Activated naive CD4-positive, alpha-beta T cell treated with anti-CD3 and anti-CD28 coated beads, Interleukin-2, amount 10 ng/mL, durations not matched to agents 7 days and 5 days (primary cell): ENCODE results near the gene KIAA1755.

Experiments
- CTCF ChIA-PET: fragments of 350-600 bp; sonication (Branson Sonifier 250); formaldehyde crosslinking; loops from one replicate; lab custom pipeline; 2021; ENCODE audit warnings: antibody characterized with exemption; lab: Charles Lee
- DNase-seq: peaks from one replicate; pipeline ENCODE4 v3.0.0-alpha.2; 2020
- H3K27ac Mint-ChIP-seq: one replicate; pipeline ENCODE4 v1.8.0; 2021; ENCODE audit warnings: mild to moderate bottlenecking, moderate library complexity, mixed read lengths
- H3K27me3 Mint-ChIP-seq: one replicate; pipeline ENCODE4 v1.8.0; 2021; ENCODE audit warnings: mild to moderate bottlenecking, mixed read lengths
- H3K36me3 Mint-ChIP-seq: one replicate; pipeline ENCODE4 v1.8.0; 2021; ENCODE audit warnings: mixed read lengths
- H3K4me1 Mint-ChIP-seq: one replicate; pipeline ENCODE4 v1.8.0; 2021; ENCODE audit warnings: mixed read lengths
- H3K4me3 Mint-ChIP-seq: one replicate; pipeline ENCODE4 v1.8.0; 2021; ENCODE audit warnings: mild to moderate bottlenecking, moderate library complexity, mixed read lengths
- H3K9me3 Mint-ChIP-seq: one replicate; pipeline ENCODE4 v1.8.0; 2021; ENCODE audit warnings: mixed read lengths

The KIAA1755 gene

DNA sequence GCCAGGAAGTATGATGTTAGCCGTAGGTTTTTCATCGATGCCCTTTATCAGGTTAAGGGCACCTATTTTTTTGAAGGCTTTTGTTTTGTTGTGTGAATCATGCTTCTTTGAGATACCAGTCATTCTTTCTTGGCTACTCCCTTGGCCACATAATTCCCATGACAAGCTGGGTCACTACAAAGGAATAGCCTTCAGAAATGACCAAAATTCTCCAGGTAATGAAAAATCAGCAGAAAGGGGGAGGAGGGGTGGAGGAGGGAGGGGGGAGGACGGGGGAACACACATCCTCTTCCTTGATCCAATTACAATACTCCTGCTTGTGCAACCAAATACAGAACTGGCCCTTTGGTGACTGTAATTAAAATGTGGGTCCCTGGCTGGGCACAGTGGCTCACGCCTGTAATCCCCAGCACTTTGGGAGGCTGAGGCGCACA lies 73.7 kb downstream of the KIAA1755 start:
- H3K27ac Mint-ChIP-seq, result no peak overlapping the region
- no peaks in the 10 kb centered on the region for H3K4me1 Mint-ChIP-seq
- H3K27me3 Mint-ChIP-seq, result peaks cover 6% of the 10 kb centered on the region
- CTCF ChIA-PET, result no interaction called here
- H3K9me3 Mint-ChIP-seq, result no peaks in the 10 kb centered on the region
- no peak overlapping the region for H3K4me3 Mint-ChIP-seq
- DNase-seq, result no peak
- H3K36me3 Mint-ChIP-seq, result no peaks in the 10 kb centered on the region

GRCh38 chr20:38184101-38184500 lies 76.4 kb downstream of the KIAA1755 start:
- Mint-ChIP-seq H3K4me3 (no peak overlapping the region), H3K27me3 (peaks cover 17% of the 10 kb centered on the region), H3K9me3 (no peaks in the 10 kb centered on the region), H3K27ac (no peak overlapping the region), H3K36me3 (no peaks in the 10 kb centered on the region), H3K4me1 (no peaks in the 10 kb centered on the region)
- CTCF ChIA-PET, result no interaction called here
- no peak for DNase-seq

GRCh38 chr20:38181971-38182370 lies 78.6 kb downstream of the KIAA1755 start:
- CTCF ChIA-PET, result no interaction called here
- H3K36me3 Mint-ChIP-seq, result no peaks in the 10 kb centered on the region

GRCh38 chr20:38181207-38181801 lies 79.2 kb downstream of the KIAA1755 start:
- CTCF ChIA-PET, result no interaction called here
- Mint-ChIP-seq H3K36me3 (no peaks in the 10 kb centered on the region), H3K9me3 (no peaks in the 10 kb centered on the region), H3K27ac (no peak overlapping the region), H3K4me1 (no peaks in the 10 kb centered on the region), H3K27me3 (peaks cover 21% of the 10 kb centered on the region), H3K4me3 (no peak overlapping the region)
- DNase-seq, result no peak

More at GRCh38 chr20:38181971-38182370, 78.6 kb downstream of the KIAA1755 start:
- Mint-ChIP-seq H3K27ac (no peak overlapping the region), H3K4me1 (no peaks in the 10 kb centered on the region), H3K4me3 (no peak overlapping the region), H3K27me3 (peaks cover 21% of the 10 kb centered on the region), H3K9me3 (no peaks in the 10 kb centered on the region)
- DNase-seq, result no peak

- H3K27me3 Mint-ChIP-seq, result peaks cover 22% of the 10 kb centered on the region
- H3K9me3 Mint-ChIP-seq, result no peaks in the 10 kb centered on the region
- DNase-seq, result no peak
- H3K36me3 Mint-ChIP-seq, result no peaks in the 10 kb centered on the region
- H3K4me1 Mint-ChIP-seq, result no peaks in the 10 kb centered on the region
- no peak overlapping the region for H3K4me3 Mint-ChIP-seq
- CTCF ChIA-PET, result no interaction called here
- no peak overlapping the region for H3K27ac Mint-ChIP-seq
Observed at GRCh38 chr20:38180781-38181180, 79.8 kb downstream of the KIAA1755 start.

DNA sequence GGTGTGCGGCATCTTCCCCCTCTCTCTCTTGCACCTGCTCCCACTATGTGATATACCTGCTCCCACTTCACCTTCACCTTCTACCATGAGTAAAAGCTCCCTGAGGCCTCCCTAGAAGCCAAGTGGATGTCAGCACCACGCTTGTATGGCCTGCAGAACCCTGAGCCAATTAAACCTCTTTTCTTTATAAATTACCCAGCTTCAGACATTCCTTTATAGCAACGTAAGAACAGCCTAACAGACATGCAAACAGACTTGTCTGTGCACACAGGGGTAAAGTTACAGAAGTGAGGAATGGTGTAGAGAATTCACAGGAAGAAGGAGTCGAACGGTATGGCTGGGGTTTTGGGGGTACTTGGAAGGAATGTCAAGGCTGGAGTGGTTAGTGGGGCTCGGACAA lies 80.7 kb downstream of the KIAA1755 start:
- peaks cover 27% of the 10 kb centered on the region for H3K27me3 Mint-ChIP-seq
- no peak overlapping the region for H3K27ac Mint-ChIP-seq
- H3K4me3 Mint-ChIP-seq, result no peak overlapping the region
- CTCF ChIA-PET, result no interaction called here
- H3K4me1 Mint-ChIP-seq, result no peaks in the 10 kb centered on the region
- H3K36me3 Mint-ChIP-seq, result no peaks in the 10 kb centered on the region
- no peak for DNase-seq
- H3K9me3 Mint-ChIP-seq, result no peaks in the 10 kb centered on the region

DNA sequence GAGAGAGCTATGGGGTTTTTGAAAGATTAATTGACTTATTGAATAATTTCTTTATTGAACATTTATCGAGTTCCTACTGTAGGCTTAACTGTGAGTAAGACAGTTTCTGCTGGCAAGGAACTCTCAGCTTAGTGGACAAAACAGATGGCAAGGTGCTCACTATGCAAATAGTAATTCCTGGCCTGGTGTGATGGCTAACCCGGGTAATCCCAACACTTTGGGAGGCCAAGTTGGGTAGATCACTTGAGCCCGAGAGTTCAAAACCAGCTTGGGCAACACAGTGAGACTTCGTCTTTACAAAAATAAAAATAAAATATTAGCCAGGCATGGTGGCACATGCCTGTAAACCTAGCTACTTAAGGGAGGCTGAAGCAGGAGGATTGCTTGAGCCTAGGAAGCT lies 82.0 kb downstream of the KIAA1755 start:
- Mint-ChIP-seq H3K4me1 (no peaks in the 10 kb centered on the region), H3K27me3 (peaks cover 28% of the 10 kb centered on the region), H3K36me3 (no peaks in the 10 kb centered on the region), H3K27ac (no peak overlapping the region), H3K4me3 (no peak overlapping the region), H3K9me3 (no peaks in the 10 kb centered on the region)
- no peak for DNase-seq
- CTCF ChIA-PET, result interaction anchor here (0.9 to 1.0 kb wide), 2 partner anchors 42 to 81 kb away, joined by 3 to 4 read pairs; no protein-coding TSS in a partner anchor

DNA sequence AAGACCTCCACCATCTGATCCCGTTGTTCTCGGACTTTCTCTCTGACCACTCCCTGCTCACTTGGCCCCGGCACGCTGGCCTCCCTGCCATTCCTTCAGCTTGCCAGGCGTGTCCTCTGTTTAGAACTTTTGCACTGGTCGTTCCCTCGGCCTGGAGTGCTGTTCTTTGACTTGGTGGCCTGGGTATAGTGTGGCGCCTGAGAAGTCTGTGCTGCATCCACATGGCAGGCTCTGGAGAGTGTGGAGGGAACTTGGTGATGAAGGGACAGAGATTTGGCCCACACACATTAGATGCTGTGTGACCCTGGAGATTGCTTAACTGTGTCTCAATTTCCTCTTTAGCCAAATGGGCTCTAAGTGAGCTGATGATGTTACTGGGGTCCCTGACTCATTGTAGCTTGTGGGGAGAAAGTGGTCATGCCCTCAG lies 82.5 kb downstream of the KIAA1755 start:
- Mint-ChIP-seq H3K9me3 (no peaks in the 10 kb centered on the region), H3K4me1 (no peaks in the 10 kb centered on the region), H3K36me3 (no peaks in the 10 kb centered on the region), H3K4me3 (no peak overlapping the region), H3K27me3 (peaks cover 31% of the 10 kb centered on the region), H3K27ac (no peak overlapping the region)
- no peak for DNase-seq
- CTCF ChIA-PET, result interaction anchor here (0.9 to 1.0 kb wide), 2 partner anchors 43 to 81 kb away, joined by 3 to 4 read pairs; no protein-coding TSS in a partner anchor

DNA sequence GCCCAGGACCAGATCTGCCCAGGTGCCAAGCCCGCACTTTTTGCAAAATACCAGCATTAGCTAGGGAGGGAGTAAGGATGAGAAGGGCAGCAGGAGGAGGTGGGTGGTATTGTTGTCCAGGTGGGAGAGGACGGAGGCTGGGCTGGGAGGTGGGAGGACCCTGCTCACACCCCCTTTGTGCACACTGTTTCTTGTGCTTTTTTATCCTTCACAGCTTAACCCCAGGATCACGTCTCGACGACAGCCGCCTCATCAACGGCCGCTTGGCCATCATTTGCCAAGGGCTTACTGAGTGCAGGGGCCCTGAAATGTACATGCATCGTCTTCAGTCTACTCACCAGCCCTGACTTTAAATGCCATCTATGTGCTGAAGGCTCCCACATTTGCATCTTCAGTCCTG lies 83.3 kb downstream of the KIAA1755 start:
- peaks cover 26% of the 10 kb centered on the region for H3K27me3 Mint-ChIP-seq

GRCh38 chr20:38175304-38176180 lies 85.0 kb downstream of the KIAA1755 start:
- CTCF ChIA-PET, result no interaction called here
- H3K4me1 Mint-ChIP-seq, result no peaks in the 10 kb centered on the region

More for the DNA sequence above, 83.3 kb downstream of the KIAA1755 start:
- Mint-ChIP-seq H3K4me1 (no peaks in the 10 kb centered on the region), H3K4me3 (no peak overlapping the region), H3K27ac (no peak overlapping the region), H3K36me3 (no peaks in the 10 kb centered on the region), H3K9me3 (no peaks in the 10 kb centered on the region)
- DNase-seq, result no peak
- CTCF ChIA-PET, result no interaction called here

GRCh38 chr20:38173237-38174156 lies 87.0 kb downstream of the KIAA1755 start:
- Mint-ChIP-seq H3K4me1 (peaks cover 15% of the 10 kb centered on the region), H3K27ac (no peak overlapping the region), H3K9me3 (no peaks in the 10 kb centered on the region), H3K27me3 (peaks cover 14% of the 10 kb centered on the region), H3K36me3 (no peaks in the 10 kb centered on the region), H3K4me3 (no peak overlapping the region)
- CTCF ChIA-PET, result interaction anchor here (1.7 kb wide), 1 partner anchor 116 kb away, joined by 3 read pairs; no protein-coding TSS in a partner anchor
- no peak for DNase-seq

More at GRCh38 chr20:38175304-38176180, 85.0 kb downstream of the KIAA1755 start:
- no peak for DNase-seq
- H3K27ac Mint-ChIP-seq, result no peak overlapping the region
- H3K36me3 Mint-ChIP-seq, result no peaks in the 10 kb centered on the region
- no peak overlapping the region for H3K4me3 Mint-ChIP-seq
- H3K27me3 Mint-ChIP-seq, result peaks cover 14% of the 10 kb centered on the region
- H3K9me3 Mint-ChIP-seq, result no peaks in the 10 kb centered on the region

GRCh38 chr20:38172408-38172807 lies 88.1 kb downstream of the KIAA1755 start:
- Mint-ChIP-seq H3K4me1 (peaks cover 18% of the 10 kb centered on the region), H3K36me3 (no peaks in the 10 kb centered on the region), H3K9me3 (no peaks in the 10 kb centered on the region), H3K27ac (no peak overlapping the region), H3K27me3 (peaks cover 10% of the 10 kb centered on the region), H3K4me3 (no peak overlapping the region)
- no peak for DNase-seq
- CTCF ChIA-PET, result interaction anchor here (1.0 kb wide), 1 partner anchor 114 kb away, joined by 3 read pairs; no protein-coding TSS in a partner anchor

DNA sequence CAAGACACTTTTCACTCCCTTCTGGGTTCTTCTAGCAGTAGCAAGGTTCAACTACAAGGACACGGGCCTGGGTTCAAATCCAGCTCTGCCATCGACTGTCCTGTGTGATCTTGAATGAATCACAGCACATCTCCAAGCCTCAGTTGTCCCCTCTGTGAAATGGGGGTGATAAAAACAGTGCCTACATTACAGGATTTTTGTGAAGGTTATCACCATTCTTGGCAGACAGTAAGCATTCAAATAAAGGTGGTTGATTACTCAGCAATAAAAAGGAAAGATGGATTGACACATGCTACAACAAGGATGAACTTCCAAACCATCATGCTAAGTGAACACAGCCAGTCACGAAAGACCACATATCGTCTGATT lies 88.9 kb downstream of the KIAA1755 start:
- DNase-seq, result no peak
- H3K36me3 Mint-ChIP-seq, result no peaks in the 10 kb centered on the region
- no peak overlapping the region for H3K4me3 Mint-ChIP-seq
- H3K27me3 Mint-ChIP-seq, result peaks cover 12% of the 10 kb centered on the region
- CTCF ChIA-PET, result interaction anchor here (1.0 kb wide), 1 partner anchor 114 kb away, joined by 3 read pairs; no protein-coding TSS in a partner anchor
- H3K4me1 Mint-ChIP-seq, result peaks cover 18% of the 10 kb centered on the region
- H3K9me3 Mint-ChIP-seq, result no peaks in the 10 kb centered on the region
- no peak overlapping the region for H3K27ac Mint-ChIP-seq
